Measurements from ENCODE around the gene KCNN3.

The KCNN3 gene

GRCh38 chr1:154813846-154814505, 56.1 kb downstream of the KCNN3 start:
- DNase-seq = no peak

DNA sequence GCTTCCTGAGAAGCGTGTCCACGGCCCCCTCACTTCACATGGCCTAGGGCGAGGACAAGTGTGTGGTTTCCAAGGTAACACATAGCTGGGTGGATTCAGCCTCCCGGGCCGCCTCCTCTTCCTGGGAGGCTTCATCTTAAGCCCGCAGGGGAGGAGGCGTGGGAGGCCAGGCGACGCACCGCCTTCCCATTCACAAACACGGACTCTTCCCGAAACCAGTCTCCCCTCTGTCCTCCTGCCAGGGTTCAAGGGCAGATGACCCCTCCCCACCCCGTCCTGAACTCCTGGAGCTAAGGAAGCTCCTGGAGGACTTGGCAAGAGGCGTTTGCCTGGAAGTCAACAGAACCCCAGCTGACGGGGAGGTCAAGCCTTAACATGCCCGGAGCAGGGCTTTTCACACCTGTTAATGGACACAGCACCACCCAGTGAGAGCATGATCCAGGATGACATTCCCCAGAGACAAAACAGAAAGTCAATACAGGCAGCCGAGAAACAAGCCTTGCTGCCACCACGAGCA, 56.7 kb downstream of the KCNN3 start:
- no peak for DNase-seq

DNA sequence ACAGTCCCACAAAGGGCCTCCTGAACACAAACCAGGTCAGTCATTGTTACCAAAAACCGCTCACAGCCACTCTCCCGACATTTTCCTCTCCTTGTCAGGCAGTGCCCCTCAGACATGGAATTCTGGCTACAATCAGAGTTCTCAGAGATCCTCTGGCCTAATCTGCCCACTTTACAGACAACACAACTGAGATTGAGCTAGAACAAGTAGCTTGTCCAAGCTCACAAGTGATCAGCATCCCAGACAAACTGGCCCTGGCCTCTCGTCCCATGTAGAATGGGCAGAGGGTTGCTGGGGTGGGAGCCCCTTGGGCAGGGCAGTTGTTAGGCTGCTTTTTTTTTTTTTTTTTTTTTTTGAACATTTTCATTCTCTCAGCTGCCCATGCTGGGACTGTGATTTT, 57.2 kb downstream of the KCNN3 start:
- no peak for DNase-seq

DNA sequence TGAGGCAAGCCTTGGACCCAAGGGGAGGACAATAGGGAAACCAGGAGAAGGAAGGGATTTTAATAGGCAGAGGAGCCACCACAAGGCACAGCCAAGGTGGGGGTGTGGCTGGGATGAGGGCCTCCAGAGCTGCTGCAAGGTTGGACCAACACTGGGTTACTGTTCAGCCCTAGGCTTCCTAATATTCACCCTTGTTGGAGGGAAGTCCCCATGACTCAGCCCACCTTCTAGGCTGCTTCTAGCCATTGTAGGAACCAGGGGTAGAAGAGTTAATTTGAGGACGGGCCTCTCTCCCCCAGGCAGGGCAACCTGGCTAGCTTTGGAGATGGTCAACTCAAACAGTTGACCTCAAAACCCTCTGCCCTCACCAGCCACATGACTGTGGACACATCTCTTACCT, 59.5 kb downstream of the KCNN3 start:
- no peak for DNase-seq

DNA sequence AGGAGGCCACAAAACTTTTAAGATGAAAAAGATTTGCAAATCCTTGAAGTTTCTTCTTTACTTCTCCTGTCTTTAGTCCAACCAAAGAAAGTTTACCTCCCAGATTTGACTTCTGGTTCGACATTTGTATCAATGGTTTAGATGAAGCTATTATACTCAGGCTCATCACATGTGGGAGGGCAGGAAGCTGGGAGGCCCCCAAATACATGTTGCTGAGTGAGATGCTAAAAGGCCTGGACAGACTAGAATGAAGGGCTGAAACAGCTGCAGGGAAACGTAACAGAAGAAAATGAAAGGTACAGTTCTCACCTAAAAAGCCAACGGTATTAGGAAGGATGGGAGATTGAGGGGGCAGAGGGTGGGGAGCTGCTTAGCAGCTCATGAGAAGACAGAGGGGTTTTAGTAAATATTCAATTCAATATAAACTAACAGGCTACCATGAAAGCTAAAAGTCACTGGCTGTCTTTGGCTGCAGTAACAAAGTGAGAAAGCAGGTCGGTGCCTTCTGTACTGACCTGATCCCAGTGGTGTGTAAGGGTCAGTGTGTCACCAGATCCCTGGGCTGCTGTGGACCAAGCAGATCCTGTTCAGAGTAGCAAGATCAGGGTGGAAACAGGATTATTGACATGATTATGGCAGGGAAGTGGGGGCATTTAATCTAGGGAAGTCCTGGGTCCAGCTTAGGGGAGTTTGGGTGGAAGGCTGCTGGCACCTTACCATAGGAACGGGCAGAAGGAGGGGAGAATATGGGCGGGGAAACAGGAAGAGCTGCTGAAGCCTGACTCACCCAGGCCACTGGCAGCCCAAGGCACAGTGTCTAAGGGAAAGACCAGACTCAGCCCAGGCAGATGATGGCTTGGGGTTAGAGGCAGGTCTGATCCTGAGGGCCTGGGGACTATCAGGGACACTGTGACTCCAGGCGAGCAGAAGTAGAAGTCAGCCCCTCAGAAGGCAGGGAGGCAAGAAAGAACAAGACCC, 60.4 kb downstream of the KCNN3 start:
- no peak for DNase-seq

GRCh38 chr1:154808909-154809262, 61.2 kb downstream of the KCNN3 start:
- DNase-seq = no peak

DNA sequence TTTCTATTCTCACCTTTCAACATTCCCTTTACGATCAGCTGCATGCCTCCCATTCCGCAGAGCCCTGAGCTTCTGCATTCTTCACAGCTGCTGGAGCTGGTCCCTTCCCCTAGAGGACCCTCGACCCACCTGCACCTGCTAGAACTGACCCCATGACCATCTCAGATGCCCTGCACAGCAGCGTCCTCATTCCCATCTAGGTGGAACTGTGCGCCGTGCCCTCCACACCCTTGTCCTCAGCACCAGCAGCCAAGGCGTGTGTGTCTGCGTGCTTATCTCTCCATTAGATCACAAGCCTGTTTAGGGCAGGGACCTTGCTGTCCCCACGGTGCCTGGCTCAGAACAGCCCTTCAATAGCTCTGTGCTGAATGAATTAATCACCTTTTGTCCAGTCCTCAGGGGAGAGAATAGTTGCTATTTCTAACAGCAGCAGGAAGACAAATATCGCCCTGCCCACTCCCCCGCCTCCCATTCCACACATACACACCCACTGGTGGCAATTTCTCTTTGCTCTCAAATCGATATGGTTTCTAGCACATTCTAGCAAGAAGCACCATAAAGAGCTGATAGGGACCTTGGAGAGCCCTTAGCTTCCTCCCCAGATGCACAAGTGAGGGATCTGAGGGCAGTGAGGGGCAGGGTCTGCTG, 61.7 kb downstream of the KCNN3 start:
- DNase-seq = no peak

GRCh38 chr1:154807048-154807591, 63.0 kb downstream of the KCNN3 start:
- DNase-seq = no peak

DNA sequence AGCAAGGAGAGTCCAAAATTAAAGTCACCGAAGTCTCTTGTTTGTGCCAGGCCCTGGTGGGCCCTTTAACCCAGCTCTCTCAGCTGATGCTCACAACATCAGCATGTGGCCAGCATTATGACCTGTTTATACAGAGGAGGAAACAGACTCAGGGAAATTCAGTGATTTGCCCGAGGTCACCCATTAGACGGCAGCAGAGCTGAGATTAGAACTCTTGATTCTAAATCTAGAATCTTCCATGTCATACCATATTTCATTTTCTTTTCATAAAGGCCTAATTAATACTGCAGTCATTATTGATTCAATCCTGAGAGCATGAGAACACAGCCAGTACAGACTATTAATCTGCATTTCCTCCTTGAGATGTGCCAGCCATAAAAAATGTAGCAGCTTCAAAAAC, 63.7 kb downstream of the KCNN3 start:
- DNase-seq = no peak

DNA sequence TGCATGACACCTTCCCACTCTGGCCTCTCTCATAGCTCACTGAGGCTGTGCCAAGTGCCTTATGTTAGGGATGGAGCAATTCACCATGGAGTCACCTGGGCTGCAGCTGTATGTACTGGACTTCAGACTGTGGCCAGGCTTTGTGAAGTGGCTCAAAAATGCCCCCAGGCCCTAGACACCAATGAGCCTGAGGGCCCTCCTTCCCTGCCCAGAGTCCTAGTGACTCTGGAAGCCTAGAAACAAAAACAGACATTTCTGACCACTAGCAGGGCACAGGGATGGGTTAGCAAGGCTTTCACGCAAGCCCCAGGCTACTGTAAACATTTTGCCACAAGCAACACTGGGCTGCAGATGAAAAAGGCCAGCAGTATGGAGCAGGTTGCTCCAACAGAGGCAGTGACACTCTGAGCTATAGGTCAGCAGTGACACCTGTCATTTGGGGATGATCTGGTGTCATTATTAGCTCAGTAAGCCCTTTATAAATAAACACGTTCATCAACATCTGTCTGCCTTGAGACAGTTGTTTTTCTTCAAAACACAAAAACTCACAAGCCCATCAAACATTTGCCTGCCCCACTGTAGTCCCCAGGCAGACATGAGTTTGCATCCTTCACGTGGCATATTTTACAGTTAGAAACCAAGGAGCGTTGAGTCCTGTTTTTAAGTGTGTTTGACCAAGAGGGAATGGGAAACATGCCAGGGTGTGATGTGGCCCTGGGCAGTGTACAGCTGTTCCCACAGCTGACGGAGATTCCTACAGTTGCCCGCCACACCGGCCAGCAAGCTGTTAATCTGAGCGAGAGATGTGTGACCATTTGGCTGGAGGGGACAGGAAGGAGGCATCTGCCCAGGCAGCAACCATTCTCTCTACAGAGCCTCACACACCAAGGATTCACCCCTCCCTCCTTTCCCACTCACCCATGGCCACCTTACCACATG, 66.8 kb downstream of the KCNN3 start:
- no peak for DNase-seq

DNA sequence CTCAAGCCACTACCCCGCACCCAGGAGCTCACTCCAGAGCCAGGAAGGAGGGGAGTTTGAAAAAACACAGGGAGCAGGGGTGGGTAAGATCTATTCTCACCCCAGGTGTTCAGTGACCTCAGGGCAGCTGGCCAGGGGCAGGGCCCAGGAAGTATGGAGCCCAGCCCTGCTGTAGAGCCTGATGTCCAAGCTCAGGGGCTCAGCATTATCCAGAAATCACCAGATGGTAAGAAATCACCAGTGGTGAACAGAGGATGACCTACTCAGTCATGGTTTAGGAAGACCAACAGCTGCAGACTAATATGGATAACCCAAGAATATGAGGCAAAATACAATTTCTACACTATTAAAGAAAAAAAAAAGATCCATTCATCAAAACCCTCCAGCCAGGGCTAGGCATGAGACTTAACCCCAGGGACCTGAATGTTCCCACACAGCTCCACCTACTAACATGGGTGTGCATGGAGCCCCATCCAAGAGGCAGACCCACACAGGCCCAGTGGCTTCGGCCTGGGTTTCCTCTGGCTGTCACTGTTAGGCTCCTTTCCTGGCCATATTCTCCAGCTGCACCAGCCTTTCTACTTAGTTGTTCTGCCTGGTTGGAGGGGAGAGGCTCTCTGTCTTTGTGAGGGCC, 67.6 kb downstream of the KCNN3 start:
- no peak for DNase-seq

GRCh38 chr1:154801234-154802011, 68.7 kb downstream of the KCNN3 start:
- DNase-seq = no peak

GRCh38 chr1:154799188-154799587, 70.9 kb downstream of the KCNN3 start:
- DNase-seq = no peak

GRCh38 chr1:154798645-154799044, 71.4 kb downstream of the KCNN3 start:
- no peak for DNase-seq

GRCh38 chr1:154797175-154797574, 72.9 kb downstream of the KCNN3 start:
- no peak for DNase-seq

DNA sequence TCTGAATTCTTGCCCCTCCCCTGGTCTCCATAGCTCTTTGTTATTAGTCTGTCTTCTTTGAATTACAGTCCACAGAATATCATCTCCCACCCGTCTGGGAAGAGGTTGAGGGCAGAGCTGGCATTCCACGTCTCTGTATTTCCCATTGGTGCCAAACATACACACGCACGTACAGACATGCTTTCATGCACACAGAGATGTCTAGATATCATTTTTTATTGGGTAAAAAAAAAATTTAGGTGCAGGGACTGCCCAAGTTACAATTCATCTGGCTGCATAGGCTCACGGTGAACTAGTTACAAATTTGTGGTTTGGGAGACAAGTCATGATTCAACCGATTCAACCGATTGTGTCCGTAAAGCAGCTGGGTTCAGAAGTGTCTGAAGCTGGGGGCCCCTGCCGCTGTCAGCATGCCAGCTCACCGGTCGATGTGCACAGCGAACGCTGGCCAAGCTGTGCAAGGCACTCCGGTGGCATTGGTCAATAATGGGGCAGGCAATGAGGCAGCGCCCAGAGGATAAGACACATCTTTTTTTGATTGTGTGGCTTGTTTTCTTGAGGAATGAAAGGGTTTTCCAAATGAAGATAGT, 73.7 kb downstream of the KCNN3 start:
- DNase-seq = no peak

DNA sequence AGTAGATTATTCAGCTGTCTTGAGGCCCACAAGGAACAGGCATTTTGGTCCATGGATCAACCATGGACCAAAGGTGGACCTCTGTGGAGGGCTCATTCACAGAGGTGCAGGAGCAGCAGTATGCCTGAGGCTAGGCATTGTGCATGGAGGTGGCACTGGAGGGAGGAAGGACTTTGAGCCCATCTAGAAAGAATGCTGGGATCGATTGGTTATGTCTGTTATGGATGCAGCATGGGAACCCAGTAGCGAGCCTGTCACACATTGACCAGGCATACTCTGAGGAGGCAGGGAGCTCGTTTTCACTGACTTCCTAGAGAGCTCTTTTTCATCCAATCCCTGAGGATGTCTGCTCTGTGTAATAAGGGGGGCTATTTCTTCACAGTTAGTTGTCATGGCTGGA, 75.5 kb downstream of the KCNN3 start:
- no peak for DNase-seq

DNA sequence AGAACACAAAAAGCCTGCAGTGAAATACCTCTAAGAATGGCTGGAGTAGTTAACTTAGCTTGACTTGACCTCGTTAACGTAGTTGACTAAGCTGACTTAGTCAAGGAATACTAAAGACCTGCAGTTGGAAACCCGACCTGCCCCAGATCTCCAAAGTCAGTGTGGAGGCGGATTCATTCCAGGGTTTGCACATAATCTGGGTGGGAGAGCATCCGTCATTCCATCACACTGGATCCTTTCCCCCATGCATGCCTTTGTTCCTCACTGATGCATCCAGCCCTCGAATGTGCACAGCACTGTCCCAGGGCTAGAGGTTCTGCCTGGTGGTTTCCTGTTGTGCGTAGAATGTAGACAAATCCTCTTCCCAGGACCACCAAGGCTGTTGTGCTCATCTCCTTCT, 76.4 kb downstream of the KCNN3 start:
- DNase-seq = no peak

- no peak for DNase-seq
These were observed 77.2 kb downstream of the KCNN3 start for GRCh38 chr1:154792899-154793298.

All from T-helper 1 cell (primary cell).